Ovary (tissue), 9 donors: ENCODE results near the gene PAGR1. TPM values are rescaled to one million over a fixed set of nuclear protein-coding genes. Genes with fewer than 3 reads are reported as not detected.

ENCODE experiments used
- DNase-seq, 5 donors: peaks; one replicate each; pipeline ENCODE4 v3.0.0-alpha.2; 2019 to 2020
- H3K27ac ChIP-seq, 2 donors: fragments of 200-600 bp; one replicate each; pipeline versions ENCODE4 v1.5.1 to v1.8.0; 2019 to 2022
- H3K27me3 ChIP-seq: fragments of 200-600 bp; one replicate; pipeline ENCODE4 v1.8.0; 2022
- H3K36me3 ChIP-seq: fragments of 200-600 bp; sonication (generic); one replicate; pipeline ENCODE4 v1.5.1; 2019
- H3K4me1 ChIP-seq: one replicate; pipeline ENCODE4 v1.8.1; 2013; ENCODE audit warnings: mild to moderate bottlenecking, moderate library complexity; ENCODE audit not compliant: insufficient read depth
- H3K4me3 ChIP-seq: fragments of 200-600 bp; sonication (generic); one replicate; pipeline ENCODE4 v1.5.1; 2017
- H3K9me3 ChIP-seq, 2 donors: fragments of 200-600 bp in 1 of 2; sonication (generic) in 1 of 2; one replicate each; pipeline versions ENCODE4 v1.5.1 to v1.8.1; 2013 to 2019; ENCODE audit warnings: mild to moderate bottlenecking in 1 of 2, moderate library complexity in 1 of 2
- EP300 ChIP-seq: sonication (generic); formaldehyde crosslinking; IDR thresholded peaks from one replicate; pipeline ENCODE4 v1.6.1; 2017; ENCODE audit warnings: antibody characterized with exemption
- POLR2A ChIP-seq: fragments of 450-650 bp; IDR thresholded peaks from one replicate; pipeline ENCODE4 v1.6.1; 2017; ENCODE audit warnings: antibody characterized with exemption, mild to moderate bottlenecking, moderate library complexity
- WGBS, 3 donors: extraction: QIAGEN DNeasy Blood & Tissue Kit in 1 of 3; methylation state at CpG; one replicate each; pipeline versions ENCODE4 v1.1.5 to v1.1.7; 2013 to 2017; 5-methylcytosine and 5-hydroxymethylcytosine counted together
- intact Hi-C, 4 donors: fragments of 100-400 bp; cut with DNase I; formaldehyde crosslinking; loops; one replicate each; pipeline versions ENCODE4 v1.11.0 to v1.15.1; 2022 to 2023
- polyA plus RNA-seq, 2 donors: library from polyadenylated mRNA; stranded (reverse); fragments of 200-250 nt in 1 of 2; fragments of 350-450 nt in 1 of 2; fragmentation: Illumina TruSeq in 1 of 2; extraction: RNeasy Lipid Tissue Mini Kit (QIAGEN cat#74804) in 1 of 2; gene quantifications; one replicate each; pipeline ENCODE4 v1.2.3, GENCODE V29; 2013 to 2014
- total RNA-seq, 7 donors: library from RNA; depleted of rRNA in 2 of 7; stranded (reverse); fragments of >200 nt in 2 of 7; fragmentation: NEBNext Ultra II Directional in 3 of 7; extraction: Animal tissue kit (Norgen Biotek cat#: 25700) in 3 of 7; gene quantifications; one replicate each; pipeline versions ENCODE4 v1.1.0 to v1.2.4, GENCODE V29; 2016 to 2023
- TF ChIP-seq, protein P1 (sequence below), 3 donors: fragments of 450-650 bp in 2 of 3; fragments of 200-600 bp in 1 of 3; IDR thresholded peaks; one replicate each; pipeline versions ENCODE4 v1.5.1 to v1.8.0; 2016 to 2022; ENCODE audit warnings: antibody characterized with exemption in 3 of 3, mild to moderate bottlenecking in 1 of 3
- donor health status: DM: no; HTN: no; CAD: no; lungs with moderate emphysema.
- donor health status: DM: no; HTN: no; CAD: no.
- donor health status: Bipolar disorder and iron deficiency.
- donor health status: DM: yes; HTN: yes; CAD: no.
- donor health status: DM: no; HTN: no; CAD: no.
- donor health status: DM: yes; HTN: yes; CAD: no.

PAGR1 gene
- total and polyA plus RNA-seq, 9 donors, result 13.9 to 83.6 (median 63.3) TPM

- peaks cover 20% of the 10 kb centered on the region for H3K4me1 ChIP-seq
- no peak for DNase-seq
- H3K4me3 ChIP-seq, result no peak overlapping the region
- TF ChIP-seq EP300, result no peak
- TF ChIP-seq, protein P1, sequence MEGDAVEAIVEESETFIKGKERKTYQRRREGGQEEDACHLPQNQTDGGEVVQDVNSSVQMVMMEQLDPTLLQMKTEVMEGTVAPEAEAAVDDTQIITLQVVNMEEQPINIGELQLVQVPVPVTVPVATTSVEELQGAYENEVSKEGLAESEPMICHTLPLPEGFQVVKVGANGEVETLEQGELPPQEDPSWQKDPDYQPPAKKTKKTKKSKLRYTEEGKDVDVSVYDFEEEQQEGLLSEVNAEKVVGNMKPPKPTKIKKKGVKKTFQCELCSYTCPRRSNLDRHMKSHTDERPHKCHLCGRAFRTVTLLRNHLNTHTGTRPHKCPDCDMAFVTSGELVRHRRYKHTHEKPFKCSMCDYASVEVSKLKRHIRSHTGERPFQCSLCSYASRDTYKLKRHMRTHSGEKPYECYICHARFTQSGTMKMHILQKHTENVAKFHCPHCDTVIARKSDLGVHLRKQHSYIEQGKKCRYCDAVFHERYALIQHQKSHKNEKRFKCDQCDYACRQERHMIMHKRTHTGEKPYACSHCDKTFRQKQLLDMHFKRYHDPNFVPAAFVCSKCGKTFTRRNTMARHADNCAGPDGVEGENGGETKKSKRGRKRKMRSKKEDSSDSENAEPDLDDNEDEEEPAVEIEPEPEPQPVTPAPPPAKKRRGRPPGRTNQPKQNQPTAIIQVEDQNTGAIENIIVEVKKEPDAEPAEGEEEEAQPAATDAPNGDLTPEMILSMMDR (IDR thresholded peaks at IDR 0.05), result no peak
- TF ChIP-seq POLR2A, result no peak
- whole genome bisulfite sequencing, 3 donors, result 58 to 60% (median 60%) methylated on average over 15 of the region's 15 CpGs
- no peaks in the 10 kb centered on the region for H3K27me3 ChIP-seq
- no peak overlapping the region for H3K27ac ChIP-seq
- no peaks in the 10 kb centered on the region for H3K36me3 ChIP-seq
- intact Hi-C loops, result no loop called here
- no peaks in the 10 kb centered on the region for H3K9me3 ChIP-seq
Observed at GRCh38 chr16:29819506-29819905, 3.6 kb downstream of the PAGR1 start.

DNA sequence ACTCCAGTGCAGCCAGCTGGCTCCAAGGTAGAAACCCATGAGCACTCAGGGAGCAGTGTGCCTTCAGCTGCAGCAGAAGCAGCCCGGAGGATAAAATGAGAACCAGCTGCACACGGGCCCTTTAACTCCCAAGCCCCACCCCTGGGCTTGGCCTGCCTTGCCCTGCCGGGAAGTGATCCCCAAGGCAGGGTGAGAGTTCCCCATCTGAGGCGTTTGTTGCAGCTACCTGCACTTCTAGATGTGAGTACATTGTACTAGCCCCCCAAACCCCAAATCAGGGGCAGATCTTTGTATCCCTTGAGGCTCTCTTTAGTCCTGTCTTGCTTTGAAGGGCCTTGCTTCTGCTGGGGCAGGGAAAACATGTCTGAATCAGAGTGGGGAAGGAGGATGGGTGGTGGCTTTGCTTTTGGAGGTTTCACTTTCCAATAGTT, 4.3 kb downstream of the PAGR1 start, which contains the start of gene MVP:
Gene MVP, plus strand, starts transcription at position 192 of the 431 bp plus-strand sequence. CDS start 10,088 bp downstream, outside the sequence.
- 0 to 4% (median 0%) methylated on average over 4 of the region's 4 CpGs for WGBS, 3 donors
- Histone ChIP-seq H3K9me3 (no peaks in the 10 kb centered on the region), H3K27me3 (no peaks in the 10 kb centered on the region), H3K4me1 (peaks cover 20% of the 10 kb centered on the region), H3K36me3 (no peaks in the 10 kb centered on the region), H3K4me3 (peak within 1 kb of the TSS; percentile 71), H3K27ac (peak within 1 kb of the TSS; percentile 79 to 94)
- intact Hi-C loops, result no loop called here
- DNase-seq, result peak; percentile 68 to 75 (median 70)
- TF ChIP-seq EP300 (peak; percentile 55), POLR2A (peak; percentile 60)
- TF ChIP-seq, protein P1 (IDR thresholded peaks at IDR 0.05), result no peak

DNA sequence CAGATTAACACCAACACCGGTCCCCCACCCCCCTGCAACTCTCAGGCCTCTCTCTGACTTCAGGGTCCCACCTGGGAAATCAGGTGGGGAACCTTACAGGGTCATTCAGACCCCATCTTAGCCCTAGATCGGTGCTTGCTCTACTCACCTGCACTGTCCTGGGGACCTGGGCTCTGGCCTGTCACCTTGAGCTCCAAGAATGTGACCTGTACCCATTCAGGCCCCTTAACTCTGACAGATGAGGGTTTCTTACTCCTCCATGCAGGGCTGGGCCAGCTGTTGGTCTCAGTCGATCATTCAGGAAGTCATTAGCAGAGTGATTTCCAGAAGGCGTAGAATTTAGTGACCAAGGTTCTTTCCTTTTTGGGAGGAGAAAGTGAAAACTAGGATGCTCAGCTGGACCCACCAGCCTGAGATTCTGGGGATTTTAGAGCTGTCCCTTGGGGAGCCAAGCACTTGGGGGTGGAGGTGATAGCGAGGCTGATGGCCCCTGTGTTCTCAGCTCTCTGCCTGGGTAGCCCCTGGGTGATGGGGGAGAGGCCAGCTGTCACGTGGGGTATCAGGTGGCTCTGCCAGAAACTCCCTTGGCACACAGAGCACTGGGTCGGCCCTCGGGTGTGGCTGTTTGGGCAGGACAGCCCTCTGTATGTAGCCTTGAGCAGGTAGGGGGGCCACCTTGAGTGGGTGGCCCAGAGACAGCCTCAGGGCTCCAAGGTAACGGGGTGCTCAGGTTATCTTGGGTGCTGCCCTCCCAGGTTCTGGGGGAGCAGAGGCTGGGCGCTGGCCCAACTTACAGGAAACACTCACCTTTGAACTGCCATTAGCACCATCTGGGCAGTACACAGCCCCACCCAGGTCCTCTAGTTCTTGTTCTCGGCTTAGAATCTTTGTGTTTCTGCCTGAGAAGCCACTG, 5.0 kb downstream of the PAGR1 start:
- intact Hi-C loops, result no loop called here
- H3K27ac ChIP-seq, result peak overlapping the region; percentile 79 to 94
- peak overlapping the region; percentile 71 for H3K4me3 ChIP-seq

DNA sequence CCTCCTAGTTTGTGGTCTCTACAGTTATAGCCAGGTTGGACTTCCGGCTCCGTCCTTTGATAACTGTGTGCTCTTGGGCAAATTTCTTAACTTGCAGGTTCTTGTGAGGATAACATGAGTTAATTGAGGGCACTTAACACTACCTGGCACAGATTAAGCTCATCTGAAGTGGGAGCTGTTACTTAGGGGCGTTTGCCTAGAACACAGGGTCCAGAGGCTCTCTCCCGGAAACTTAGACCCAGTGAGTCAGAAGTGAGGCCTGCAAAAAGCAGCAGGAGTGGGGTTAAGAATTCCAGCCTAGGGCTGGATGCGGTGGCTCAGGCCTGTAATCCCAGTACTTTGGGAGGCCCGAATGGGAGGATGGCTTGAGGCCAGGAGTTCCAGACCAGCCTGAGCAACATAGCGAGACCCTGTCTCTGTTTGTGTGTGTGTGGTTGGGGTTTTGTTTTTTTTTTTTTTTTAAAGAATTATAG, 5.7 kb downstream of the PAGR1 start:
- no peak for TF ChIP-seq POLR2A
- TF ChIP-seq, protein P1 (IDR thresholded peaks at IDR 0.05), result no peak
- TF ChIP-seq EP300, result no peak
- Histone ChIP-seq H3K9me3 (no peaks in the 10 kb centered on the region), H3K4me1 (peaks cover 30% of the 10 kb centered on the region), H3K4me3 (peak overlapping the region; percentile 71), H3K36me3 (no peaks in the 10 kb centered on the region), H3K27me3 (no peaks in the 10 kb centered on the region), H3K27ac (peak overlapping the region; percentile 79 to 94)
- DNase-seq, result peak; percentile 58 to 69 (median 65)
- intact Hi-C loops, result no loop called here
- 11 to 16% (median 16%) methylated on average over 7 of the region's 7 CpGs for WGBS, 3 donors

More for the DNA sequence above, 5.0 kb downstream of the PAGR1 start:
- no peaks in the 10 kb centered on the region for H3K36me3 ChIP-seq
- peaks cover 27% of the 10 kb centered on the region for H3K4me1 ChIP-seq
- 12 to 17% (median 15%) methylated on average over 8 to 11 of the region's 11 CpGs for WGBS, 3 donors
- peak; percentile 72 to 78 (median 74) for DNase-seq
- TF ChIP-seq, protein P1 (IDR thresholded peaks at IDR 0.05), result no peak
- no peak for TF ChIP-seq POLR2A
- TF ChIP-seq EP300, result no peak
- H3K27me3 ChIP-seq, result no peaks in the 10 kb centered on the region
- no peaks in the 10 kb centered on the region for H3K9me3 ChIP-seq
